Vagina (tissue), 2 donors: ENCODE measurements around the gene FOXO4.

ENCODE experiments used
- POLR2A ChIP-seq, 2 donors: fragments of 450-650 bp; IDR thresholded peaks; one replicate each; pipeline ENCODE4 v1.6.1; 2017; ENCODE audit warnings: antibody characterized with exemption in 2 of 2, mild to moderate bottlenecking in 2 of 2, moderate library complexity in 2 of 2
- POLR2AphosphoS5 ChIP-seq, 2 donors: sonication (generic); formaldehyde crosslinking; IDR thresholded peaks; one replicate each; pipeline ENCODE4 v1.9.0; 2017; ENCODE audit warnings: antibody characterized with exemption in 2 of 2, mild to moderate bottlenecking in 2 of 2, low read depth in 1 of 2; ENCODE audit not compliant: insufficient read depth in 1 of 2
- TF ChIP-seq, protein P1 (sequence below), 3 experiments: fragments of 450-650 bp in 2 of 3; fragments of 200-600 bp in 1 of 3; sonication (generic) in 1 of 3; IDR thresholded peaks; one replicate each; pipeline ENCODE4 v1.5.1; 2017 to 2019; ENCODE audit warnings: antibody characterized with exemption in 3 of 3, mild to moderate bottlenecking in 2 of 3, moderate library complexity in 2 of 3

DNA sequence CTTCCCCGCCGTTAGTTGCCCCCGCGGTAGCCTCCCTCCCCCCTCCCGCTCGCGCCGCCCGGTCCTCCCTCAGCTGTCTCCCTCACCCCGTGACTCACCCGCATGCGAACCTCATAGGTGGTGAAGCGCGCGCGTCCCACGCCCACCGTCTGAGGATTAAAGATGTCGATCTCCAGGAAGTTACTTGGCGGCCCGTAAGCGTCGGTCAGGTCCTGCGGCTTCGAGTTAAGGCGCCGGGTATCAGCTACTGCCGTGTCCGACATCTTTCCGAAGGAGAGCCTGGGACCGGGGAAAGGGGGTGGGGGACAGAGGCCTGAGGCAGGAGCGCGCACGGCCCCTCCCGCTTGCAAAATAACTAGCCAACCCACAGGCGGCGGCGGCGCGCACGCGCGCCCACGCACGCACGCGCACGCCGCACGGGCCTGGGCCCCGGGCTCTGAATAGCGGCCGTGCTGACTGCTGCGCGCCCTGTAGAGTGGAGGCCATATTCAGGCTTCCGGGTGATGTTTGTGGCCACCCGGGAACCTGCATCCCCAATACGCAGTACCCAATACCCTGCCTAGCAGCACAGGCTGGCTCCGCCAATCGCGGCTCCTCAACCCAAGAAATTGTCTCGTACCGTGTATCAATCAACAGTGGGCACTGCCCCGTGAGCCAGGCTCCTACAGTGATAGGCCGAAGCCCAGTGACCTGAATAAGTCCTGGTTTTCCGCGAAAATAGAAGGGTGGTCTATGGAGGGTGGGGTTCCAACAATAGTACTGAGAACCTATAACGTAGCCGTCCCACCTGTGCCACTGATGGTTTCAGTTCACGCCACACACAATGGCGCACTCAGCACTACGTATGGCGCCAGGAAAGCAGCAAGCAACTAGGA, 27.4 kb upstream of the FOXO4 start, which contains the start of gene SNX12:
- TF ChIP-seq POLR2A (IDR thresholded peaks at IDR 0.05) = no peak
- TF ChIP-seq, protein P1, sequence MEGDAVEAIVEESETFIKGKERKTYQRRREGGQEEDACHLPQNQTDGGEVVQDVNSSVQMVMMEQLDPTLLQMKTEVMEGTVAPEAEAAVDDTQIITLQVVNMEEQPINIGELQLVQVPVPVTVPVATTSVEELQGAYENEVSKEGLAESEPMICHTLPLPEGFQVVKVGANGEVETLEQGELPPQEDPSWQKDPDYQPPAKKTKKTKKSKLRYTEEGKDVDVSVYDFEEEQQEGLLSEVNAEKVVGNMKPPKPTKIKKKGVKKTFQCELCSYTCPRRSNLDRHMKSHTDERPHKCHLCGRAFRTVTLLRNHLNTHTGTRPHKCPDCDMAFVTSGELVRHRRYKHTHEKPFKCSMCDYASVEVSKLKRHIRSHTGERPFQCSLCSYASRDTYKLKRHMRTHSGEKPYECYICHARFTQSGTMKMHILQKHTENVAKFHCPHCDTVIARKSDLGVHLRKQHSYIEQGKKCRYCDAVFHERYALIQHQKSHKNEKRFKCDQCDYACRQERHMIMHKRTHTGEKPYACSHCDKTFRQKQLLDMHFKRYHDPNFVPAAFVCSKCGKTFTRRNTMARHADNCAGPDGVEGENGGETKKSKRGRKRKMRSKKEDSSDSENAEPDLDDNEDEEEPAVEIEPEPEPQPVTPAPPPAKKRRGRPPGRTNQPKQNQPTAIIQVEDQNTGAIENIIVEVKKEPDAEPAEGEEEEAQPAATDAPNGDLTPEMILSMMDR (IDR thresholded peaks at IDR 0.05) = peak in 2 of 3 experiments; percentile 55 to 76
- peak; percentile 30 to 64 for TF ChIP-seq POLR2AphosphoS5 (IDR thresholded peaks at IDR 0.05; ENCODE audit: insufficient read depth in 1 of 2, low read depth in 1 of 2)
